HG03039 (cell line): ENCODE data around the gene TRIB2.
"Not testable (repeated sequence)": the region's sequence is repeated elsewhere in the genome, so short reads cannot be mapped to it uniquely, and the experiment has no call there.

Source experiments
- ATAC-seq: cut with Tn5 transposase; IDR thresholded peaks from one replicate; pipeline ENCODE4 v1.9.1; 2021; ENCODE audit warnings: mild to moderate bottlenecking, moderate library complexity; ENCODE audit not compliant: unreplicated experiment

TRIB2 gene

GRCh38 chr2:12716282-12717190 is at the start of gene TRIB2:
Gene TRIB2, plus strand, starts transcription at chr2:12716936. Its CDS starts 1,372 bp downstream, at chr2:12718308.
- ATAC-seq: peak; percentile 76

DNA sequence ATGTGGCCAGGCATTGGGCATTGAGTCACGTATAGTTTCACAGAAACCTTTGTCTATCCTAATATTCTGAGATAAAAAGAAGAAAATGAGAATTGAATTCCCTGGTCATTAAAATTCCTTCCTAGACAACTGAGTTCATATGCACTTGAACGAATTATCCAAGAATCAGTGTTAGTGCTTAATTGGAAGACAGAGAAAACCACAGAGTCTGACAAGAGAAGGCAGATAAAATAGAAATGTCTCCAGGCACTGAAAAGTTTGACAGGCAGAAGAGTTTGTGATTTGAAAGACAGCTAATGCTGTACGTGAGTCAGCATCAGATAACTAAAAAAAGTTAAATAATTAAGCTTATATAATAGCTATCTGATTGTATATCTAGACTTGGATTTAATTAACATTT is 47.7 kb upstream of the TRIB2 start:
- no peak for ATAC-seq

DNA sequence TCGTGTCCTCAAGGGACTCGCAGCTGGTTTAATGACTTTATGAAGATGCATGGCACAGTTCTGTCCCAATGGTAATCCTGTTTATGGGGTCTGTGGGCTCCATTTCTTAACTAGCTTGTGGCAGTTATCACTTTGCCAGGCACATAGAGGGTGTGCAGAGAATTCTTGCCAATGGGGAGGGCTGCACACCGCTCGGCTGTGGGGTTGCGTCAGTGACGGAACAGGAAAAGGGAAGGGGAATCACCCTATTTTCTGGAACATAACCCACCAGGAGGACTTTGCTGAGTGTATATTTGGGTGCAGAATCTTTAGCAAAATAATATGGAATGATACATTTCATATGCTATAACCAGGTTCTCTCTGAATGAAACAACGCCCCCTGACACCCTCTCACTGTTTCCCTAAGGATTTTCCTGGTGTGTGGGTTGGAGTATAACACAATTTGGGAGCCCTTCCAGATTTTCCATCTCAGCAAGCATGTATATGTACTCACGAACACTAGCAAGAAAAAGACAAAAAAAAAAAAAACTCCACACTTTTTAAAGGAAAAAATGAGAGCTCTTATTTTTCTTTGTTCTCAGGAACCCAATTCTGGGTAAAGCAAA is 43.9 kb upstream of the TRIB2 start:
- ATAC-seq: no peak

- ATAC-seq: no peak
Observed at GRCh38 chr2:12674644-12675328, 42.0 kb upstream of the TRIB2 start.

DNA sequence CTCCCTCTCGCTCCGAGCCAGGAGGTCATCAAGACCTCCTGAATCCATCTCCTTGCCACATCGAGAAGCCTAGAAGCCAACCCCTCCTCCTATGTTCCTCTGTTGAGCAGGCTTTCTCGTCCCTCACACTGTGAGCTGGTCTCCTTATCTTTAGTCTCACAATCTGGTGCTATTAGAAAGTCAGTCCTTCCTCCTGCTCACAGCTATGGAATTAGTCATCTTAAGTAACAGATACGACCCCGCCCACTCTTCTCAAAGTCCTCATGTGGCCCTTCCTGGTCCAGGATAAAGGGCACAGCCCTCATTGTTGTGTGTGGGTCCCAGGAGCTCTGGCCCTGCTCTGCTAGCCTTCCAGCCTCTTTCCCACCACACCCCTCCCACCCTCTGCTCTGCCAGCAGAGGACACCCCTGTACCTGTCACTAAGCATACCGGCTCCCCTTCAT is 41.4 kb upstream of the TRIB2 start:
- no peak for ATAC-seq

DNA sequence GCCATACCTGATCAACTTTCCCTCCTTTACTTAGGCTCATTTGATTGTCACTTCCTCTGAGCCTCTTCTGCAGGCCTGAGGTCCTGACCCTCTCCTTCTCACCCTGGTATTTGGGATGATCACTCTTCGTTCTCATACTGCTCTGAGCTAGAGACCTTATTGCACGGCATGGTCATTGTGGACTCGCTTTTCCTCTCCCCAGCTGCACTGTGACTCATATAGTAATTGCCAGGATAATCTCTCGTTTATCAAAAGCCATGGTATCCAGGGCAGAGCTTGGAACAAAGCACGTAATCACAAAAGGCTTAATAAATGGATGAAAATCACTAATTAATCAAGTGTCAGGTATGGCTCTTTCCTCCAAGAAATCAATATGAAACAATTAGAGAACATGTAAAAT is 40.9 kb upstream of the TRIB2 start:
- ATAC-seq: no peak

GRCh38 chr2:12676771-12677170 is 40.0 kb upstream of the TRIB2 start:
- no peak for ATAC-seq

- no peak for ATAC-seq
Observed at GRCh38 chr2:12678186-12678585, 38.5 kb upstream of the TRIB2 start.

DNA sequence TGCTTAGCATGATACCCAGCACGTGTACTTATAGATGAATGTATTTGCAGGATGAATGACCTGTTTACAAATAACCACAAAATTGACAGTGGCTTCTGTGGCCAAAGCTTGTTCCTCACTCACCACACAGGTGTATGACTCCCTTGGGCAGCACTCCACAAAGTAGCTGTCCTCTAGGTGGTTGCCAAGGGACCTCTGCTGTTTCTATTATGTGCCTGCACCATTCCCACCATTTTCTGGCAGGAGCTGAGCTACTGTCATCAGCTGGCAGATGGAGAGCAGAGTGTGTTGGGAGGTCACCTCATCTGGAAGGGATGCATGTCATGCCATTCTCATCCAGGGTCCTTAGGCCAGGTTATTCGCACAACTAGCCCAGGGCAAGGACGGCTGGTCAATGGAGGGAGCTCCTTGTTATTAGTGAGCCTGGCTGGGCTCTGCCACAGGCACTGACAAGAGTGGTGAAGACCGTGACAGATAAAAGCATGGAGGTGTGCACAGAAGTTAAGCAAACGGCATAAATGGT is 37.1 kb upstream of the TRIB2 start:
- no peak for ATAC-seq

DNA sequence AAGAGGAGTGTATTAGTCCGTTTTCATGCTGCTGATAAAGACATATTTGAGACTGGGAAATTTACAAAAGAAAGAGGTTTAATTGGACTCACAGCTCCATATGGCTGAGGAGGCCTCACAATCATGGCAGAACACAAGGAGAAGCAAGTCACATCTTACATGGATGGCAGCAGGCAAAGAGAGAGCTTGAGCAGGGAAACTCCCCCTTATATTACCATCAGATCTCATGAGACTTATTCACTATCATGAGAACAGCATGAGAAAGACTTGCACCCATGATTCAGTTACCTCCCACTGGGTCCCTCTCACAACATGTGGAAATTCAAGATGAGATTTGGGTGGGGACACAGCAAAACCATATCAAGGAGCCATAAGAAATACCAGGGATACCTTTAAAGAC is 36.6 kb upstream of the TRIB2 start:
- ATAC-seq: not testable (repeated sequence)

GRCh38 chr2:12682017-12682416 is 34.7 kb upstream of the TRIB2 start:
- no peak for ATAC-seq

- no peak for ATAC-seq
Observed at GRCh38 chr2:12683457-12684100, 33.2 kb upstream of the TRIB2 start.

- ATAC-seq: no peak
Observed at GRCh38 chr2:12684471-12684936, 32.2 kb upstream of the TRIB2 start.

DNA sequence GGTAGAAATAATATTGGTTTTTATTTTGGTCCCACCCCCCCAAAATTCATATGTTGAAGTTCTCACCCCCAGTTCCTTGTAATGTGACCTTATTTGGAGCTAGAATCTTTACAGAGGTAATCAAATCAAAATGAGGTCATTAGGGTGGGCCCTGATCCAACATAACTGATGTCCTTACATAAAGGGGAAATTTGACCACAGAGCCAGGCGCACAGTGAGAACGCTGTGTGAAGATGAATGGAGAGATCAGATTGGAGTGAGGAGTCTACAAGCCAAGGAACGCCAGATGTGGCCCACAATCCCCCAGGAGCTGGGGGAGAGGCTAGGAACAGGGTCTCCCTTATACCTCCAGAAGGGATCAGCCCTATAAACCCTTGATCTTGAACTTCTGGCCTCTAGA is 31.6 kb upstream of the TRIB2 start:
- no peak for ATAC-seq

- no peak for ATAC-seq
Observed at GRCh38 chr2:12685956-12686355, 30.8 kb upstream of the TRIB2 start.

DNA sequence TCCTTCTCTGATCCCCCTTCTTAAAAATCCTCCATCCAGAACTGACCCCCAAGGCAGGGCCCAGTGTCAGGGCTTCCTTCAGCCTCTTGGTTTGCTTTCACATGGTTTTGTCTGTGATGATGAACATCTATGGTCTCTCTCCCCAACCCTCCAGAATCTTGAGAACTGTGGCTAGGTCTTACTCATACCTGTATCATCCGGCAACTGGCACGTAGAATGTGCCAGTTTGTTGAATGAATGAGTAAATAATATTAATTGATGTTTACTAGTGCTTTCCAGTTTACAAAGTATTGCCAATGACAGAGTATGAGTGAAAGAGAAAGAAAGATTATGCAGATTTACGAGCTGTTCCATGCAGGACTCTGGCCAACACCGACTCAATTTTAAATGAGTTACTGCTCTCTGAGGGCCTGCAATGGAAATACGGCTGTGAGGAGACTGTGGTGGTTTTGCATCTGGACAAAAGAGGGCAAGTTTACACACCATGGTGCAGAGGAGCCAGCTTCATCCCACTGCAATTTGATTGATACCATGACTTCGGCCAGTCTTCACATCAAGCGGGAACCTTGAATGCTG is 29.9 kb upstream of the TRIB2 start:
- ATAC-seq: no peak

GRCh38 chr2:12688091-12688490 is 28.6 kb upstream of the TRIB2 start:
- ATAC-seq: no peak

GRCh38 chr2:12688893-12689292 is 27.8 kb upstream of the TRIB2 start:
- no peak for ATAC-seq

- ATAC-seq: no peak
Observed at GRCh38 chr2:12693509-12693908, 23.2 kb upstream of the TRIB2 start.

DNA sequence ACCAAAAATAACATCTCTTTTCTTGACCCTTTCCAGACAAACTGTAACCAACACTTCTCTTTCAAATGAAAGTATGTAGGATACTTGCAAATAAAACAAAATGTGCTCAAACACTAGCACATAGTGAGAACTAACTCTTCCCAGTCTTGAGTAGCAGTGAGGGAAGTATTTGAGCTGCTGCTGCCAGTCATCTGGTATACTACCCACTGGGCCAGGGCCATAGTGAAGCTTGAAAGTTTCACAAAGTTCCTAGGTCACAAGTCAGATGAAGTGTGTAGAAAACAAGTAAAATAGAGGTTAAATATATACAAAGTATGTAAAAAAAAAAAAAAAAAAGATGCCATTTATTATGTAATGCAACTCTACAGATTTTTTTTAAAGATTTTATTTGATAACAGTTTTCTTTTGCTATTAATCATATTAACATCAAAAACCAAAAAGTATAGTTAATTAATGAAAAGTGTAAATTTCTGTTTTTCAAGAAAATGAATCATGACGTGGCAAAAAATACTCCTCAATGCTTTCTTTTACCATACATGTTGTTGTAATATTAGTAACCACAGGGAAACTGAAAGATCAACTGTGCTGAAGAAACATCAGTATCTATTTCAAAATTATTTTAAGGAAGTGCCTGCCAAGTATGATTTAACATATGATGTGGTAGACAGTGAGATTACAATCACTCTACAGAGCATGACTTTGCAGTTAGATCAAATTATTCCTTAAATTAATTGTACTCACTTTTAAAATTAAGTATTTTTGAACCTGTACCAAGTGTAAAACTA is 21.6 kb upstream of the TRIB2 start:
- no peak for ATAC-seq
